MCF 10A (cell line): ENCODE data around the gene SH3PXD2B. TPM values are rescaled to one million over a fixed set of nuclear protein-coding genes. Genes with fewer than 3 reads are reported as not detected.

Source experiments
- BruUV-seq: library from RNA; stranded (reverse); fragments of 400-500 nt; replicated peaks from 2 replicates; lab custom pipeline; 2021; lab: Mats Ljungman, UMichigan
- CTCF ChIA-PET: fragments of 300-600 bp; sonication (Branson Sonifier 250); formaldehyde crosslinking; extraction: SDS; loops from one replicate; lab custom pipeline; 2021; ENCODE audit warnings: antibody characterized with exemption, inconsistent platforms; lab: Yijun Ruan, JAX
- POLR2A ChIA-PET: fragments of 300-600, 350-650 bp; sonication (Branson Sonifier 250); formaldehyde crosslinking; extraction: SDS; loops from one replicate; lab custom pipeline; 2020; ENCODE audit warnings: antibody characterized with exemption, inconsistent platforms; lab: Yijun Ruan, JAX
- DNase-seq: peaks from one replicate; pipeline ENCODE4 v3.0.0-alpha.2; 2018; ENCODE audit not compliant: unreplicated experiment
- H3K27ac Mint-ChIP-seq: one replicate; pipeline ENCODE4 v1.8.0; 2022; ENCODE audit warnings: mild to moderate bottlenecking, low read depth, mixed read lengths; ENCODE audit not compliant: unreplicated experiment
- H3K27me3 Mint-ChIP-seq: one replicate; pipeline ENCODE4 v1.8.0; 2022; ENCODE audit warnings: mixed read lengths; ENCODE audit not compliant: insufficient read depth, unreplicated experiment
- H3K36me3 Mint-ChIP-seq: one replicate; pipeline ENCODE4 v1.8.0; 2022; ENCODE audit warnings: mild to moderate bottlenecking, moderate library complexity, mixed read lengths; ENCODE audit not compliant: insufficient read depth, unreplicated experiment
- H3K4me1 Mint-ChIP-seq: one replicate; pipeline ENCODE4 v1.8.0; 2022; ENCODE audit warnings: mixed read lengths; ENCODE audit not compliant: insufficient read depth, unreplicated experiment
- H3K4me3 Mint-ChIP-seq: one replicate; pipeline ENCODE4 v1.8.0; 2022; ENCODE audit warnings: mild to moderate bottlenecking, moderate library complexity, mixed read lengths; ENCODE audit not compliant: unreplicated experiment
- H3K9me3 Mint-ChIP-seq: one replicate; pipeline ENCODE4 v1.8.0; 2022; ENCODE audit warnings: mixed read lengths; ENCODE audit not compliant: unreplicated experiment
- CTCF ChIP-seq: fragments of 200-600 bp; IDR thresholded peaks from one replicate; pipeline ENCODE4 v1.8.0; 2022; ENCODE audit warnings: antibody characterized with exemption, mild to moderate bottlenecking; ENCODE audit not compliant: unreplicated experiment
- intact Hi-C: fragments of 100-400 bp; cut with micrococcal nuclease; formaldehyde crosslinking; loops from 2 replicates; pipeline ENCODE4 v1.14.1; 2022
- total RNA-seq: library from RNA; stranded (reverse); gene quantifications from 2 replicates; pipeline ENCODE4 v1.2.3, GENCODE V29; 2022

SH3PXD2B gene
- total RNA-seq, 1 experiment from 2014 or later, result 34.1 TPM

- Mint-ChIP-seq H3K27ac (no peak overlapping the region), H3K4me1 (no peaks in the 10 kb centered on the region), H3K27me3 (no peaks in the 10 kb centered on the region), H3K4me3 (no peak overlapping the region), H3K9me3 (peaks cover 16% of the 10 kb centered on the region), H3K36me3 (peaks cover 77% of the 10 kb centered on the region)
- DNase-seq, result no peak
- POLR2A ChIA-PET, result interaction anchor here (1.3 kb wide), 1 partner anchor 78 kb away, joined by 3 read pairs; no protein-coding TSS in a partner anchor
- BruUV-seq, result no TSS peak
- CTCF ChIA-PET, result interaction anchor here (1.2 kb wide), 1 partner anchor 8 kb away, joined by 3 read pairs; no protein-coding TSS in a partner anchor
- intact Hi-C loops, result no loop called here
- TF ChIP-seq CTCF, result no peak
Observed at GRCh38 chr5:172374783-172375182, 79.5 kb downstream of the SH3PXD2B start.

GRCh38 chr5:172373680-172374079 lies 80.6 kb downstream of the SH3PXD2B start:
- H3K27me3 Mint-ChIP-seq, result no peaks in the 10 kb centered on the region
- no TSS peak for BruUV-seq
- H3K4me1 Mint-ChIP-seq, result no peaks in the 10 kb centered on the region
- DNase-seq, result peak; percentile 37
- intact Hi-C loops, result no loop called here
- CTCF ChIA-PET, result no interaction called here
- H3K36me3 Mint-ChIP-seq, result peaks cover 66% of the 10 kb centered on the region
- peak overlapping the region; percentile 38 for H3K27ac Mint-ChIP-seq
- POLR2A ChIA-PET, result interaction anchor here (1.0 kb wide), 1 partner anchor 12 kb away, joined by 4 read pairs; no protein-coding TSS in a partner anchor
- no peak overlapping the region for H3K4me3 Mint-ChIP-seq
- no peak for TF ChIP-seq CTCF
- peaks cover 16% of the 10 kb centered on the region for H3K9me3 Mint-ChIP-seq

GRCh38 chr5:172371684-172372083 lies 82.6 kb downstream of the SH3PXD2B start:
- Mint-ChIP-seq H3K27ac (no peak overlapping the region), H3K4me1 (no peaks in the 10 kb centered on the region), H3K36me3 (peaks cover 55% of the 10 kb centered on the region), H3K4me3 (no peak overlapping the region), H3K27me3 (no peaks in the 10 kb centered on the region), H3K9me3 (peaks cover 16% of the 10 kb centered on the region)
- ChIA-PET CTCF (interaction anchor here (0.6 to 2.7 kb wide), 8 partner anchors 9 to 902 kb away, joined by 3 to 11 read pairs (median 4); partner anchors contain the start of gene STK10), POLR2A (interaction anchor here (0.8 to 1.7 kb wide), 2 partner anchors 12 to 438 kb away, joined by 3 to 4 read pairs; no protein-coding TSS in a partner anchor)
- no peak for TF ChIP-seq CTCF
- intact Hi-C loops, result no loop called here
- DNase-seq, result no peak
- no TSS peak for BruUV-seq

GRCh38 chr5:172370648-172371545 lies 83.4 kb downstream of the SH3PXD2B start:
- peak; percentile 64 for DNase-seq
- peaks cover 4% of the 10 kb centered on the region for H3K4me1 Mint-ChIP-seq
- peaks cover 53% of the 10 kb centered on the region for H3K36me3 Mint-ChIP-seq
- no peak overlapping the region for H3K4me3 Mint-ChIP-seq
- no TSS peak for BruUV-seq
- CTCF ChIA-PET, result interaction anchor here (0.5 to 2.7 kb wide), 15 partner anchors 9 to 902 kb away, joined by 3 to 11 read pairs (median 4); partner anchors contain the start of gene STK10
- H3K27me3 Mint-ChIP-seq, result no peaks in the 10 kb centered on the region
- H3K27ac Mint-ChIP-seq, result no peak overlapping the region
- peaks cover 16% of the 10 kb centered on the region for H3K9me3 Mint-ChIP-seq
- peak; percentile 73 for TF ChIP-seq CTCF
- POLR2A ChIA-PET, result interaction anchor here (0.8 to 1.7 kb wide), 6 partner anchors 10 to 437 kb away, joined by 3 to 5 read pairs (median 3); no protein-coding TSS in a partner anchor
- intact Hi-C loops, result no loop called here
